Left kidney (tissue), 2 donors: ENCODE data around the gene RNF167. TPM values are rescaled to one million over a fixed set of nuclear protein-coding genes. Genes with fewer than 3 reads are reported as not detected.

Source experiments
- DNase-seq: peaks from one replicate; pipeline ENCODE4 v3.0.0-alpha.2; 2013
- polyA plus RNA-seq: library from polyadenylated mRNA; unstranded; fragments of 120-200 nt; gene quantifications from one replicate; pipeline ENCODE4 v1.2.1, GENCODE V29; 2013; ENCODE audit not compliant: insufficient read length

RNF167 gene
- polyA plus RNA-seq, 1 donor: 136 TPM

- DNase-seq: no peak
These were observed 4.4 kb upstream of the RNF167 start for GRCh38 chr17:4935650-4936049.

GRCh38 chr17:4936436-4936835 is 3.6 kb upstream of the RNF167 start:
- no peak for DNase-seq

- DNase-seq: no peak
These were observed 2.5 kb upstream of the RNF167 start for GRCh38 chr17:4937553-4937952.

- DNase-seq: no peak
These were observed 2.0 kb upstream of the RNF167 start for GRCh38 chr17:4938069-4938491.

- DNase-seq: no peak
These were observed 1.2 kb upstream of the RNF167 start for GRCh38 chr17:4938688-4939545.

GRCh38 chr17:4939546-4939795 is 597 bp upstream of the RNF167 start:
- DNase-seq: no peak

- DNase-seq: no peak
These were observed 669 bp downstream of the RNF167 start for GRCh38 chr17:4940555-4941318.

GRCh38 chr17:4941319-4941610 is 1.2 kb downstream of the RNF167 start:
- DNase-seq: no peak

GRCh38 chr17:4942760-4943508 is 2.9 kb downstream of the RNF167 start:
- no peak for DNase-seq

GRCh38 chr17:4944163-4944553 is 4.1 kb downstream of the RNF167 start:
- DNase-seq: no peak

GRCh38 chr17:4944554-4945175 is 4.6 kb downstream of the RNF167 start:
- no peak for DNase-seq

- DNase-seq: no peak
These were observed 5.3 kb downstream of the RNF167 start for GRCh38 chr17:4945176-4945943.

GRCh38 chr17:4945944-4946280 is 5.8 kb downstream of the RNF167 start:
- DNase-seq: no peak

- DNase-seq: no peak
These were observed 6.4 kb downstream of the RNF167 start for GRCh38 chr17:4946312-4946976.

GRCh38 chr17:4947010-4947410 is 6.9 kb downstream of the RNF167 start:
- DNase-seq: no peak

GRCh38 chr17:4947411-4948165 is 7.5 kb downstream of the RNF167 start:
- DNase-seq: no peak

GRCh38 chr17:4948166-4948930 is 8.3 kb downstream of the RNF167 start, which contains the start of gene PFN1:
Gene PFN1, minus strand, starts transcription at chr17:4948530. Its CDS starts 136 bp downstream, at chr17:4948394.
- peak; percentile 88 for DNase-seq

GRCh38 chr17:4948931-4949320 is 8.9 kb downstream of the RNF167 start:
- peak; percentile 91 for DNase-seq

GRCh38 chr17:4949321-4950074 is 9.4 kb downstream of the RNF167 start:
- no peak for DNase-seq
